Astrocyte (in vitro differentiated cells and primary cell): ENCODE data around the gene CELSR3. TPM values are rescaled to one million over a fixed set of nuclear protein-coding genes. Genes with fewer than 3 reads are reported as not detected.

Experiments
- DNase-seq: peaks from one replicate; pipeline ENCODE4 v3.0.0-alpha.2; 2010; ENCODE audit warnings: low read depth
- FAIRE-seq: peaks from 2 replicates; lab custom pipeline; 2011; peaks lifted over from hg19 to GRCh38; lab: Jason Lieb, UNC
- H2AFZ ChIP-seq: 2 replicates; pipeline ENCODE4 v1.6.0; 2012; ENCODE audit warnings: low read depth, low read length, inconsistent platforms
- H3K27ac ChIP-seq: 2 replicates; pipeline ENCODE4 v1.5.1; 2011; ENCODE audit warnings: low read depth, low read length, inconsistent platforms
- H3K27me3 ChIP-seq: 2 replicates; pipeline ENCODE4 v1.6.0; 2011; ENCODE audit warnings: low read length, inconsistent platforms; ENCODE audit not compliant: insufficient read depth
- H3K36me3 ChIP-seq: 2 replicates; pipeline ENCODE4 v1.5.1; 2011; ENCODE audit warnings: low read length, inconsistent platforms; ENCODE audit not compliant: insufficient read depth
- H3K4me1 ChIP-seq: 2 replicates; pipeline ENCODE4 v1.5.1; 2011; ENCODE audit warnings: low read length, inconsistent platforms; ENCODE audit not compliant: insufficient read depth
- H3K4me2 ChIP-seq: 2 replicates; pipeline ENCODE4 v1.6.0; 2012; ENCODE audit warnings: low read length, inconsistent platforms
- H3K4me3 ChIP-seq: 2 replicates; pipeline ENCODE4 v1.5.1; 2011; ENCODE audit warnings: low read depth, mild to moderate bottlenecking, low read length, inconsistent platforms; ENCODE audit not compliant: insufficient read depth
- H3K79me2 ChIP-seq: 2 replicates; pipeline ENCODE4 v1.6.0; 2012; ENCODE audit warnings: mild to moderate bottlenecking, low read length, inconsistent platforms; ENCODE audit not compliant: insufficient read depth
- H3K9ac ChIP-seq: 2 replicates; pipeline ENCODE4 v1.6.0; 2012; ENCODE audit warnings: mild to moderate bottlenecking, low read length, inconsistent platforms
- H3K9me3 ChIP-seq: 2 replicates; pipeline ENCODE4 v1.5.1; 2012; ENCODE audit warnings: low read depth, mild to moderate bottlenecking, low read length, inconsistent platforms; ENCODE audit not compliant: insufficient read depth
- H4K20me1 ChIP-seq: 2 replicates; pipeline ENCODE4 v1.6.0; 2012; ENCODE audit warnings: low read length, inconsistent platforms; ENCODE audit not compliant: insufficient read depth
- H3K27ac Mint-ChIP-seq: one replicate; pipeline ENCODE4 v1.8.0; 2021; ENCODE audit warnings: mild to moderate bottlenecking, mixed read lengths; ENCODE audit not compliant: unreplicated experiment
- H3K27me3 Mint-ChIP-seq: one replicate; pipeline ENCODE4 v1.8.0; 2021; ENCODE audit warnings: low read depth, mixed read lengths; ENCODE audit not compliant: unreplicated experiment
- H3K36me3 Mint-ChIP-seq: one replicate; pipeline ENCODE4 v1.8.0; 2021; ENCODE audit warnings: low read depth, mixed read lengths; ENCODE audit not compliant: unreplicated experiment
- H3K4me1 Mint-ChIP-seq: one replicate; pipeline ENCODE4 v1.8.0; 2021; ENCODE audit warnings: low read depth, mixed read lengths; ENCODE audit not compliant: unreplicated experiment
- H3K4me3 Mint-ChIP-seq: one replicate; pipeline ENCODE4 v1.8.0; 2021; ENCODE audit warnings: mild to moderate bottlenecking, moderate library complexity, mixed read lengths; ENCODE audit not compliant: unreplicated experiment
- H3K9me3 Mint-ChIP-seq: one replicate; pipeline ENCODE4 v1.8.0; 2021; ENCODE audit warnings: mild to moderate bottlenecking, mixed read lengths; ENCODE audit not compliant: unreplicated experiment
- EZH2 ChIP-seq: IDR thresholded peaks from 2 replicates; pipeline ENCODE4 v1.6.1; 2012; ENCODE audit warnings: mild to moderate bottlenecking, low read length, inconsistent platforms; ENCODE audit not compliant: insufficient read depth
- total RNA-seq: library from RNA; stranded (reverse); gene quantifications from 2 replicates; pipeline ENCODE4 v1.2.1, GENCODE V29; 2021
- TF ChIP-seq, protein P1 (sequence below): IDR thresholded peaks from 2 replicates; pipeline ENCODE4 v1.5.1; 2011; ENCODE audit warnings: low read depth, mild to moderate bottlenecking, inconsistent platforms, low read length, moderate library complexity; ENCODE audit not compliant: insufficient read depth

The CELSR3 gene
- total RNA-seq, 1 donor from 2014 or later, result 8.6 TPM

DNA sequence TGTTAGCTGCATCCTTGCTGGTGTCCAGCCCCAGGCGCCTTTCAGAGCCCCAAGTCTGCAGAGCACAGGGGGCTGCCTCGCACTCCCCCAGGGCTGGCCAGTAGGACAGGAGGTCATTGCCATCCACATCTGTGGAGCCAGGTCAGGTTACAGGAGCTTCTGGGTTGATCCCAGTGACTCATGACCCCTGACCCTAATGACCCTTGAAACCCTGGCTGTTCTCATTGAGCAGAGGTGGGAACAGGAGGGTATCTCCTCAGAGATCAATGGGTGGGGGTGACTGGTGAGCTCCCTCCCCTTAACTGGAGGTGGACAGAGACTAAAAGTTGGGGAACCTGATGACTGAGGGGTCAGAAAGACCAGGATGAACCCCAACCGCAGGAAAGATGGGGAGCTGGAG, 21.3 kb downstream of the CELSR3 start:
- Mint-ChIP-seq H3K9me3 (no peaks in the 10 kb centered on the region), H3K4me1 (peaks cover 4% of the 10 kb centered on the region), H3K27ac (no peak overlapping the region), H3K4me3 (no peak overlapping the region), H3K27me3 (peaks cover 12% of the 10 kb centered on the region), H3K36me3 (peaks cover 22% of the 10 kb centered on the region)
- DNase-seq (no peak), FAIRE-seq (no peak)
- no peaks in the 10 kb centered on the region for H3K36me3 ChIP-seq
- H3K27me3 ChIP-seq, result no peaks in the 10 kb centered on the region
- H3K4me3 ChIP-seq, result no peak overlapping the region
- no peak overlapping the region for H3K9ac ChIP-seq
- H3K9me3 ChIP-seq, result no peaks in the 10 kb centered on the region
- H3K4me2 ChIP-seq, result no peak overlapping the region
- TF ChIP-seq, protein P1, sequence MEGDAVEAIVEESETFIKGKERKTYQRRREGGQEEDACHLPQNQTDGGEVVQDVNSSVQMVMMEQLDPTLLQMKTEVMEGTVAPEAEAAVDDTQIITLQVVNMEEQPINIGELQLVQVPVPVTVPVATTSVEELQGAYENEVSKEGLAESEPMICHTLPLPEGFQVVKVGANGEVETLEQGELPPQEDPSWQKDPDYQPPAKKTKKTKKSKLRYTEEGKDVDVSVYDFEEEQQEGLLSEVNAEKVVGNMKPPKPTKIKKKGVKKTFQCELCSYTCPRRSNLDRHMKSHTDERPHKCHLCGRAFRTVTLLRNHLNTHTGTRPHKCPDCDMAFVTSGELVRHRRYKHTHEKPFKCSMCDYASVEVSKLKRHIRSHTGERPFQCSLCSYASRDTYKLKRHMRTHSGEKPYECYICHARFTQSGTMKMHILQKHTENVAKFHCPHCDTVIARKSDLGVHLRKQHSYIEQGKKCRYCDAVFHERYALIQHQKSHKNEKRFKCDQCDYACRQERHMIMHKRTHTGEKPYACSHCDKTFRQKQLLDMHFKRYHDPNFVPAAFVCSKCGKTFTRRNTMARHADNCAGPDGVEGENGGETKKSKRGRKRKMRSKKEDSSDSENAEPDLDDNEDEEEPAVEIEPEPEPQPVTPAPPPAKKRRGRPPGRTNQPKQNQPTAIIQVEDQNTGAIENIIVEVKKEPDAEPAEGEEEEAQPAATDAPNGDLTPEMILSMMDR, result no peak
- no peak for TF ChIP-seq EZH2
- no peaks in the 10 kb centered on the region for H4K20me1 ChIP-seq
- H3K79me2 ChIP-seq, result no peaks in the 10 kb centered on the region
- H3K27ac ChIP-seq, result no peak overlapping the region
- H3K4me1 ChIP-seq, result peaks cover 1% of the 10 kb centered on the region
- H2AFZ ChIP-seq, result no peak overlapping the region

DNA sequence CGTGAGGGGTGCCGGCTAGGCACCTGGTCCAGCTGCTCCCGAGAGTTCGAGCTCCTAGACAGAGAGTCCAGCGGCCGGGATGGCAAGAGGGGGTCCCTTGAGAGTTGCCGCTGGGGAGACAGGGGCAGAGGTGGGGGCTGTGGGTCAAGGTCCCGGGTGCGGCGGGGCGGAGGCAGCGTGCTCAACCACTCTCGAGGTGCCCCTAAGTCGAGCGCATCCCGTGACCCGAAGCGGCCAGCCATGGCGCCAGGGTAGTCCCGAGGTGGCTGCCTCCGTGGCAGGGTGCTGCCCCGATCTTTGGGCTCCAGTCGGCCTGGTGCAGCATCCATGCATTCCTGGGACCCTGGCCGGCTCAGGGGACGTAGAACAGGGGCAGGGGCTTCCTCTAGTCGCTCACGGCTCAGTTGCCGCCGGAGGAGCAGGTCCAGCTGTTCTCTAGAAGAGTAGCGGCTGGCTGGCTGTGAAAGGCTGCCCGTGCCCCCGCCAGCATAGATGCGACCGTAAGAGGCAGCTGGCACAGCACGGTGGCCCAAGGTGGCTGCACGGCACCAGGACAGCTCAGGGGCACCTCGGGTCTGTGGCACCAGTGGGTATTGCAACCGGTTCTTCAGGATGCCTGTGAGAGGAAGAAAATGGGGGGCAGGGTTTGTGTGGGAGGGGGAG, 22.6 kb downstream of the CELSR3 start:
- Histone ChIP-seq H3K27me3 (no peaks in the 10 kb centered on the region), H3K4me2 (no peak overlapping the region), H4K20me1 (no peaks in the 10 kb centered on the region), H3K9me3 (no peaks in the 10 kb centered on the region), H3K4me3 (no peak overlapping the region), H2AFZ (no peak overlapping the region), H3K27ac (no peak overlapping the region), H3K4me1 (peaks cover 9% of the 10 kb centered on the region), H3K9ac (no peak overlapping the region), H3K36me3 (no peaks in the 10 kb centered on the region), H3K79me2 (no peaks in the 10 kb centered on the region)
- Mint-ChIP-seq H3K9me3 (no peaks in the 10 kb centered on the region), H3K27me3 (peaks cover 8% of the 10 kb centered on the region), H3K4me1 (peaks cover 8% of the 10 kb centered on the region), H3K4me3 (no peak overlapping the region), H3K36me3 (peaks cover 22% of the 10 kb centered on the region), H3K27ac (no peak overlapping the region)
- no peak for DNase-seq
- FAIRE-seq, result no peak
- TF ChIP-seq, protein P1, result no peak
- TF ChIP-seq EZH2, result no peak

DNA sequence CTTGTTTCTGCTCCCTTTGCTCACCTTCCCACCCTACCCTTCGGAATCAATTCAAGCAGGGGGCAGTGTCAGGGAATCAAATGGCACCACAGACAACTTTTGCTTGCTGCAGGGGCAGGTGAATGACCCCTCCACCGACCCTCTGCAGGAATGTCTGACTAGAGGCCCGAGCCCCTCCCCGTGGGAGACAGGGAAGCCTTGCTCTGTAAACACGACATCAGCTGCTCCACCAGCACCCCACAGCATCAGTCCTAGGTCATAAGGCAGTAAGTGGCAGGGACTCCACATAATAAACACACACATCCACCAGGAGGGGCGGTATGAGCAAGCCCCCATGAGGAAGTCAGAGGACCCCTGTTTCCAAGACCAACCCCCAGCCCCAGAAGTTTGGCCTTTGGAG, 25.4 kb downstream of the CELSR3 start:
- Histone ChIP-seq H3K36me3 (no peaks in the 10 kb centered on the region), H3K79me2 (peaks cover 22% of the 10 kb centered on the region), H4K20me1 (peaks cover 24% of the 10 kb centered on the region), H3K4me3 (no peak overlapping the region), H3K4me2 (no peak overlapping the region), H3K27me3 (no peaks in the 10 kb centered on the region), H3K9ac (no peak overlapping the region), H2AFZ (no peak overlapping the region), H3K4me1 (peaks cover 16% of the 10 kb centered on the region), H3K9me3 (no peaks in the 10 kb centered on the region), H3K27ac (no peak overlapping the region)
- Mint-ChIP-seq H3K4me1 (peaks cover 16% of the 10 kb centered on the region), H3K36me3 (peaks cover 17% of the 10 kb centered on the region), H3K4me3 (no peak overlapping the region), H3K9me3 (no peaks in the 10 kb centered on the region), H3K27ac (no peak overlapping the region), H3K27me3 (peaks cover 2% of the 10 kb centered on the region)
- no peak for TF ChIP-seq EZH2
- TF ChIP-seq, protein P1, result no peak
- DNase-seq (no peak), FAIRE-seq (no peak)
